Activated CD4-positive, alpha-beta memory T cell treated with anti-CD3 and anti-CD28 coated beads for 36 hours (primary cell): ENCODE results near the gene SUMO3. TPM values are rescaled to one million over a fixed set of nuclear protein-coding genes. Genes with fewer than 3 reads are reported as not detected.
A peak's percentile ranks its signal among the peaks of the same experiment; 100 is the strongest.
"Not testable (repeated sequence)": the region's sequence is repeated elsewhere in the genome, so short reads cannot be mapped to it uniquely, and the experiment has no call there.

ENCODE experiments used
- CTCF ChIA-PET: fragments of 350-600 bp; sonication (Branson Sonifier 250); formaldehyde crosslinking; loops from one replicate; lab custom pipeline; 2021; ENCODE audit warnings: antibody characterized with exemption, inconsistent platforms; lab: Charles Lee
- POLR2A ChIA-PET: fragments of 350-600 bp; sonication (Branson Sonifier 250); formaldehyde crosslinking; loops from one replicate; lab custom pipeline; 2021; ENCODE audit warnings: antibody characterized with exemption; lab: Charles Lee
- DNase-seq: peaks from one replicate; pipeline ENCODE4 v3.0.0-alpha.2; 2020
- H3K27ac Mint-ChIP-seq: one replicate; pipeline ENCODE4 v1.8.0; 2021; ENCODE audit warnings: mixed read lengths
- H3K27me3 Mint-ChIP-seq: one replicate; pipeline ENCODE4 v1.8.0; 2021; ENCODE audit warnings: mixed read lengths
- H3K36me3 Mint-ChIP-seq: one replicate; pipeline ENCODE4 v1.8.0; 2021; ENCODE audit warnings: mixed read lengths
- H3K4me1 Mint-ChIP-seq: one replicate; pipeline ENCODE4 v1.8.0; 2021; ENCODE audit warnings: low read depth, mixed read lengths
- H3K4me3 Mint-ChIP-seq: one replicate; pipeline ENCODE4 v1.8.0; 2021; ENCODE audit warnings: mild to moderate bottlenecking, mixed read lengths
- H3K9me3 Mint-ChIP-seq: one replicate; pipeline ENCODE4 v1.8.0; 2021; ENCODE audit warnings: mixed read lengths
- intact Hi-C: fragments of 100-400 bp; cut with micrococcal nuclease; formaldehyde crosslinking; loops from one replicate; pipeline ENCODE4 v1.15.1; 2023
- total RNA-seq, 2 experiments: library from RNA; stranded (reverse); gene quantifications; one replicate each; pipeline ENCODE4 v1.2.3, GENCODE V29; 2021

SUMO3 gene
- total RNA-seq, 2 experiments from 2014 or later: 77.2 to 77.6 TPM

- ChIA-PET CTCF (no interaction called here), POLR2A (no interaction called here)
- no peak for DNase-seq
- Mint-ChIP-seq H3K27ac (no peak overlapping the region), H3K4me3 (no peak overlapping the region), H3K36me3 (no peaks in the 10 kb centered on the region), H3K27me3 (no peaks in the 10 kb centered on the region), H3K9me3 (no peaks in the 10 kb centered on the region), H3K4me1 (peaks cover 9% of the 10 kb centered on the region)
- intact Hi-C loops: no loop called here
Measured at GRCh38 chr21:44834951-44835646, 17.2 kb upstream of the SUMO3 start.

GRCh38 chr21:44834231-44834950, 16.5 kb upstream of the SUMO3 start:
- H3K4me1 Mint-ChIP-seq: peaks cover 16% of the 10 kb centered on the region
- POLR2A ChIA-PET: no interaction called here
- CTCF ChIA-PET: no interaction called here
- H3K4me3 Mint-ChIP-seq: no peak overlapping the region
- H3K27ac Mint-ChIP-seq: no peak overlapping the region
- no peaks in the 10 kb centered on the region for H3K36me3 Mint-ChIP-seq
- intact Hi-C loops: no loop called here
- H3K9me3 Mint-ChIP-seq: no peaks in the 10 kb centered on the region
- no peaks in the 10 kb centered on the region for H3K27me3 Mint-ChIP-seq
- no peak for DNase-seq

- H3K9me3 Mint-ChIP-seq: peaks cover 4% of the 10 kb centered on the region
- H3K4me1 Mint-ChIP-seq: peaks cover 20% of the 10 kb centered on the region
- H3K4me3 Mint-ChIP-seq: no peak overlapping the region
- ChIA-PET CTCF (no interaction called here), POLR2A (no interaction called here)
- H3K36me3 Mint-ChIP-seq: peaks cover 2% of the 10 kb centered on the region
- intact Hi-C loops: no loop called here
- no peak overlapping the region for H3K27ac Mint-ChIP-seq
- DNase-seq: no peak
- H3K27me3 Mint-ChIP-seq: no peaks in the 10 kb centered on the region
Measured at GRCh38 chr21:44833663-44834062, 15.8 kb upstream of the SUMO3 start.

- H3K27ac Mint-ChIP-seq, DNase-seq, intact Hi-C loops, H3K27me3 Mint-ChIP-seq, H3K4me3 Mint-ChIP-seq, H3K36me3 Mint-ChIP-seq, CTCF ChIA-PET, POLR2A ChIA-PET: not testable (repeated sequence)
- H3K9me3 Mint-ChIP-seq: peaks cover 14% of the 10 kb centered on the region
- H3K4me1 Mint-ChIP-seq: peaks cover 20% of the 10 kb centered on the region
Measured at GRCh38 chr21:44832516-44833255, 14.8 kb upstream of the SUMO3 start.

- Mint-ChIP-seq H3K36me3 (peaks cover 12% of the 10 kb centered on the region), H3K4me3 (no peak overlapping the region), H3K27me3 (no peaks in the 10 kb centered on the region), H3K4me1 (peaks cover 20% of the 10 kb centered on the region), H3K27ac (no peak overlapping the region), H3K9me3 (peaks cover 21% of the 10 kb centered on the region)
- intact Hi-C loops: no loop called here
- DNase-seq: no peak
- ChIA-PET POLR2A (no interaction called here), CTCF (no interaction called here)
Measured at GRCh38 chr21:44831227-44831860, 13.5 kb upstream of the SUMO3 start.

- CTCF ChIA-PET: no interaction called here
- no peaks in the 10 kb centered on the region for H3K27me3 Mint-ChIP-seq
- peaks cover 20% of the 10 kb centered on the region for H3K4me1 Mint-ChIP-seq
- intact Hi-C loops: no loop called here
- H3K27ac Mint-ChIP-seq: peak overlapping the region; percentile 79
- POLR2A ChIA-PET: no interaction called here
- no peak overlapping the region for H3K4me3 Mint-ChIP-seq
- peak; percentile 30 for DNase-seq
- peaks cover 12% of the 10 kb centered on the region for H3K36me3 Mint-ChIP-seq
- peaks cover 21% of the 10 kb centered on the region for H3K9me3 Mint-ChIP-seq
Measured at GRCh38 chr21:44829507-44830092, 11.7 kb upstream of the SUMO3 start.

GRCh38 chr21:44828362-44829056, 10.6 kb upstream of the SUMO3 start:
- Mint-ChIP-seq H3K4me3 (no peak overlapping the region), H3K27me3 (no peaks in the 10 kb centered on the region), H3K4me1 (peaks cover 20% of the 10 kb centered on the region), H3K36me3 (peaks cover 12% of the 10 kb centered on the region), H3K9me3 (peaks cover 25% of the 10 kb centered on the region), H3K27ac (peak overlapping the region; percentile 3)
- ChIA-PET CTCF (no interaction called here), POLR2A (interaction anchor here (0.9 kb wide), 1 partner anchor 27 kb away, joined by 3 read pairs; the partner anchor contains the start of gene UBE2G2)
- DNase-seq: no peak
- intact Hi-C loops: no loop called here

- intact Hi-C loops: no loop called here
- no peaks in the 10 kb centered on the region for H3K27me3 Mint-ChIP-seq
- no peak overlapping the region for H3K27ac Mint-ChIP-seq
- peaks cover 43% of the 10 kb centered on the region for H3K9me3 Mint-ChIP-seq
- ChIA-PET CTCF (interaction anchor here (0.9 to 1.5 kb wide), 2 partner anchors 23 to 312 kb away, joined by 4 to 7 read pairs; no protein-coding TSS in a partner anchor), POLR2A (no interaction called here)
- no peaks in the 10 kb centered on the region for H3K4me1 Mint-ChIP-seq
- H3K36me3 Mint-ChIP-seq: peaks cover 6% of the 10 kb centered on the region
- DNase-seq: no peak
- no peak overlapping the region for H3K4me3 Mint-ChIP-seq
Measured at GRCh38 chr21:44823179-44823660, 5.4 kb upstream of the SUMO3 start.

GRCh38 chr21:44822484-44823178, 4.8 kb upstream of the SUMO3 start:
- Mint-ChIP-seq H3K4me1 (no peaks in the 10 kb centered on the region), H3K9me3 (peaks cover 37% of the 10 kb centered on the region), H3K4me3 (no peak overlapping the region), H3K36me3 (peaks cover 3% of the 10 kb centered on the region), H3K27ac (no peak overlapping the region), H3K27me3 (no peaks in the 10 kb centered on the region)
- POLR2A ChIA-PET: no interaction called here
- no peak for DNase-seq
- CTCF ChIA-PET: interaction anchor here (0.9 to 1.5 kb wide), 2 partner anchors 22 to 312 kb away, joined by 4 to 7 read pairs; no protein-coding TSS in a partner anchor
- intact Hi-C loops: no loop called here

GRCh38 chr21:44820851-44821250, 3.0 kb upstream of the SUMO3 start:
- H3K27ac Mint-ChIP-seq: no peak overlapping the region
- no peaks in the 10 kb centered on the region for H3K36me3 Mint-ChIP-seq
- POLR2A ChIA-PET: no interaction called here
- CTCF ChIA-PET: interaction anchor here (1.3 kb wide), 1 partner anchor 27 kb away, joined by 4 read pairs; no protein-coding TSS in a partner anchor
- peaks cover 30% of the 10 kb centered on the region for H3K9me3 Mint-ChIP-seq
- DNase-seq: no peak
- no peaks in the 10 kb centered on the region for H3K27me3 Mint-ChIP-seq
- H3K4me1 Mint-ChIP-seq: peaks cover 11% of the 10 kb centered on the region
- H3K4me3 Mint-ChIP-seq: no peak overlapping the region
- intact Hi-C loops: no loop called here
